NCI-H1436 (cell line): Measurements from ENCODE around the gene FHIT.

Experiments used
- DNase-seq: peaks from one replicate; lab custom pipeline; 2025; lab: John Stamatoyannopoulos, UW

Gene FHIT

DNA sequence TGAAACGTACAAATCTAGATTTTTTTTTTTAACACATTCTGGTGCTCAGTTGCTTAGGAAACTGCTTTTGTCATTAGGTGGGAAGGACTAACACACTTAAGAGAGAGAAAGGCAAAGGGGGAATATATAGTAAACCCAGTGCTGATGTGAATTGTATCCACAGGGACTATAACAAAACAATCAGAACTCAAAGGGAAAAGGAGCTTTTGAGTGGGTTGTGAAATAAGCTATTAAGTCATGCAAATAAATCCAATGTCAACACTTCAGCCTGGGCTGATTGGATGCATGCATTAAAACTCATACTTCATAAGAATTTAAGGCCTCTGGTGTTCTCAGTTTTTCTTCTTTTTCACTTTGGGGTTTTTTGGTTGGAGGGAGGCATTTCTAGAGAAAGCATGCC, 628.9 kb downstream of the FHIT start:
- DNase-seq = no peak

DNA sequence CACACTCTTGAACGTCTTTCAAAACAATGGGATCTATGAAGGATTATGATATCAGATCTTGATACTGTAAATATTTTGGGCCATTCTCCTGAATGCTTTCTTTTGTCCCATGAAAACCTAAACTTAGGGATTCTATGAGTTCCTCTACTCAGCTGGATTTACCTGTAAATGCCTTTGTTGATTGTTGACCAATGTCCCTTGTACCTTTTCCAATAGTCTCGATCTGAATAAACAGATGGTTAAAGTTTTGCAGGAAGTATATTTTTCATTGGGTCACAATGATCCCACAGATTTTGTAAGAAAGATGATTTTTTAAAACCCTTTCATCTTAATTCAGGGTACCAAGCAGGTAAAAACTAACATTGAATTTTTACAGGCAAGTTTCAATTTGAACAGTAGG, 634.1 kb downstream of the FHIT start:
- DNase-seq = no peak

DNA sequence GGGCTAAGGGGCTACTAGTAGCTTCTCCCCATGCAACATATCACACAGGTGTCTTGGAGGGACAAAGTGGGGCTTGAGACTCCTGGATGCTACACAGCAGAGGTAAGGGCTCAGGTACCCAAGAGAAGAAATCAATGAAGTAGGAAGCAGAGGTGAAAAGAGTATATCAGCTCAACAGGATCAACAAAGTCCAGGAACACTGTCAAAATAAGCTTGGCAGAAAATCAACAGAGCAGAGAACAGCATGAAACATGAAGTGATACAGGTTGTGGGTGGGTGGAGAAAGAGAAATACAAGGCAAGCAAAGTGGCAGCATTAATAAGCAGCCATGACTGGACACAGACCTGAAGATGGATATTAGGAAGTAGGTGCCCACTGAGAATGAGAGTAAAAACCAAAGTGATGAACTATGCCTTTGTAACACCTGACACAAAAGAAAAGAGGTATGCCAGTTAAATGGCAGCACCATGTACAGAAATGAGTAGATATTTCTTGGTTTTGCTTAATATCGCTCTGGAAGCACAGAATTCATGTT, 637.4 kb downstream of the FHIT start:
- no peak for DNase-seq

DNA sequence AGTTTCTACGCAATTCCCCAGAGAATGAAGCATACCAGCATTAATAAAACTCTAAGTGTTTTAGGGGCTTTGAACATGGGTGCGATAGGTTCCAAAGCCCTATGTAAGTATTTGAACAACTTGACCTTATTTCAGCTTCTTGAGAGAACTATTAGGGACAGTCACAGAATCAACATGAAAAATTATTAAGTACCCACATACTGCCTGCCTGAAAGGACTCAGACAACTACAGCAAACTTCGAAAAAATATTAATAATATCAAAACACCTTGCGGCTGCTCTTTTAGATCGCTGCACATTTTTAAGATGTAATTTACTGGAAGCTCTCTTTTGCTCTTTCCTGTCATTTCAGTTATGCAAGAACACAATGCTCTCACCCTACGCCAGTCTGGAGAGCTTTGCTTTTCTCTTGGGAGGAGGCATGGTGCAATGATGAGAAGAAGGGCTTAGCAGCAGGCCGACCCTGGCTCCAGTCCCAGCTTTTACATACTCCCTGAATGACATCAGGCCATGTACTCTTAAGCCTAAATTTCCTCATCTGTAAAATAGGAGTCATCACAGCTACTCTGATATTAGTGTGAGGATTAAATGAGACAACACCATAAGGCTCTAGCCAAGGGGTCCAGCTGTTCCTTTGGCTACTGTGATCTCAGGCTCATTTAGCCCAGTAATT, 640.7 kb downstream of the FHIT start:
- DNase-seq = no peak

DNA sequence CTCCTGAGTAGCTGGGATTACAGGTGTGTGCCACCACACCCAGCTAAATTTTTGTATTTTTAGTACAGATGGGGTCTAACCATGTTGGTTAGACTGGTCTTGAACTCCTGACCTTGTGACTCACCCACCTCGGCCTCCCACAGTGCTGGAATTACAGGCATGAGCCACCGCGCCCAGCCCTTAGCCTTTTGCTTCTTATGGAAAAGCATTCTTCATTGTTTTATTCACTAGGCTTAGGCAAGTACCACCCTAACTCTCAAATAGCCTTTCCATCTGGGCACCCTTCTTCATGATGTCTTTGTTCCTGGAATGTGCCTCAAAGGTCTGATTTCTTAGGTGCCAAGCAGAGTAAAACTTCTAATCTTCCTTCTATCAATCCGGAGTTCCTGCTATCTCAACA, 641.8 kb downstream of the FHIT start:
- DNase-seq = no peak

DNA sequence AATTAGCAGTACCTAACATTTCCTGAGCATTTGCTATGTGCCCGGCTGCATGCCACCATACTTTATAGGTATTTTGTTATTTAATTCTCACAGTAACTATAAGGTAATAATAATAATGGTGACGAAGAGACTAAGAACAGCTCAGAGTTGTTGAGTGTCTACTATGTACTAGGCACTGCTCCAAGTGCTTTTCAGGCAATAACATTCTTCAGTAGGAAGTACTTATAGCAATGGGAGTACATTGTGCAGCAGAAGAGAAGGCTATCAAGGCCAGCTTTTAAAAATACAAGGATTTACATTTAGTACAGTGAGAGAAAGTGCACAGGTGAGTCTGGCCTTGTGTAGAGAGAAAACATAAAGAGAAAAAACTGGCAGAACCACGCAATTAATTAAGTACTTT, 647.4 kb downstream of the FHIT start:
- no peak for DNase-seq

DNA sequence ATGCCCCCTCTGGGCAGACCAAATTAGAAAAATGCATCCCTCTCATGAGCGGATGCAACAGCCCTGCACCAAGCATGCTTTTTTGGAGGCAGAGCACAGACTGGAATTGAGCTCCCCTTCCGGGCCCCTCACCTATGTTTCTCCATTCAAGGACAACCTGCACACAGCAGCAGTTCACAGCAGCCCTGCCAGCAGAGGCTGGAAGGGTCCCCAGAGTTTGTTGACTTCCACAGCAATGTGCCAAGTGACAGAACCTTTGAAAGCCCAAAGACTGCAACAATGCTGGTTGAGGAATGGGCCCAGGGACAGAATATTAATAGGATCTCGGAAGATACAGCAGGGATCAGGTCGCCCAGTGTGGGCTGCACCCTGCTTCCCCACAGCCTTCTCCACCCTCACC, 650.4 kb downstream of the FHIT start:
- DNase-seq = no peak

DNA sequence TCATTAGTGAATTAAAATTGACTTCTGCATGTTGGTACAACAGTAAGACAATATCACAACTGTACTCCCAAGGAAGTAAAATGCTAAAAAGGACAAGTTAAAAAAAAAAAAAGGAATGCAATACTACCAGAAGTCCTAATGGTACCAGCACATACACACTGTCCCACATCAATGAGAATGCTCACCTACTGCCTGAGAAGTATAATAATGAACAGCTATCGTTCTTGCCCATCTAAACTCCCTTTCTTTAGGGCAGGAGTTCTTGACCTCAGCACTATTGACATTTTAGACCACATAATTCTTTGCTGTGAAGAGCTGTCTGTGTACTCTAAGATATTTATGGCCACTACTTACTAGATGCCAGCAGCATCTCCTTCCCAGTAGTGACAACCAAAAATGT, 651.7 kb downstream of the FHIT start:
- no peak for DNase-seq

DNA sequence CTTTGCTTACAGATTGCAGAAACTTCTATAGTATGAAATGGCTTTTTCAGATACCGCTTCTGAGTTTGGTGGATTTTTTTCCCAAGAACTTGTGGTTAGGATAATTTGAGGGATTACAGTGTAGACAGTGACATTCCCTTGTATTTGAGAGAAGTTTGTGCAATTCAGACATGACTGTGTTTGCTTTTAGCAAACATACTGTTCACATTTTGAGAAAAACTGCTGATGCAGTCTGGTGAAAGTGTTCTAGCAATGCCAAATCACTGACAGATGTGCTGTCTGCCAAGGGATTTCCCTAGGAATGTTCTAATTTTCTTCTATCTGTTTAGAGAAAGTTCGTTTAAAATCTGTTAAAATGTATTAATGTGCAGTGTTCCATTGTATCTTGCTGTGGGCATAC, 652.6 kb downstream of the FHIT start:
- DNase-seq = no peak

DNA sequence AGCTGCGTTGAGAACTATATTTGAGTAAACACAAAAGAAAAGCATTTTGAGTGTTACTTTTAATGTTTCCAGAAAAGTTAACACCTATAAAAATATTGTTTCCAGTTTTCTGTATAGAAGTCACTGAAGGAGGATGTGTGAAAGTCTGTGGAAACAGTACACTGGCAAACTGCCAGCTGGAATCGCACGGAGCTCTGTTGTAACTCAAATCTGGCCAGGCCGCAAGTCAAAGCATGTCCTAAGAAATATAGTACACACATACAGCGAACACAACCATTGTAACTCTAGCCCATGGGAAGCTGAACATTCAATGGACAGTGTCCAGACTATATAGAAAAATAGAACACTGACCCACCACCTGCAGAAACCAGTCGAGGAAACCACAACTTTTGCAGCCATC, 657.2 kb downstream of the FHIT start:
- no peak for DNase-seq

DNA sequence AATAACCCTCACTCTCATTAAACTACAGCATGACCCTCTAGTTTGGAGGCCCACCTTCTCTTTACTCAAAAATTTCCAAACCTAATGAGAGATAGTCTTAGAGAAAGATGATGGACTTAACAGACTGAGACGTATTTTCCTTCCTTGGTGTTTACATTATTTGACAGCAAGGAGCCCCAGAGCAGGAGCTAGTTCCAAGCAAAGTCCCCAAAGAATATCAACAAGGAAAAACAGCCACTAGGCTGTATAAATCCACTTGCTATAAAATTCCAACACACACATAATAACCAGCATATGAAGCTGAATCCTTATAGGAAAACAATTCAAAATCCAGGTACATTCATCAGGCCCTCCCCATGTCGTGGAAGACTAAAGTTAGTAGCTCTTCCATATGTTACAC, 660.0 kb downstream of the FHIT start:
- no peak for DNase-seq

DNA sequence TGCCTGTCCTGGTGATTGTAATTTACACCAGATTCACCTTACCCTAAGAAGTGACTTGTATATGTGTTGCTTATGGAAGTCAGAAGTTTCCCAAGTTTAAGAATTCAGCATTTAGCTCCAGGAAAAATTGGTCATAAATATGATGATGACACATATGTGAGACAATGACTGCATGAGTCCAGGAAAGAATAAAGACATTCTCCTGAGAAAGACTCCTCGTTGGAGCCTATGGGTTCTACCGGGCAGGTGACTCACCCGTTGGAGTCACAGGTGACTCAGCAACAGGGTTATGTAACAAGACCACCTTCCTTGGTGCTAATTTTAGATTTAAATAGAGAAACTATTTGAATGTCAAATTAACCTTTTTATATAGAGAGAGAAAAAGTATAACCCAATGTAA, 662.4 kb downstream of the FHIT start:
- no peak for DNase-seq

DNA sequence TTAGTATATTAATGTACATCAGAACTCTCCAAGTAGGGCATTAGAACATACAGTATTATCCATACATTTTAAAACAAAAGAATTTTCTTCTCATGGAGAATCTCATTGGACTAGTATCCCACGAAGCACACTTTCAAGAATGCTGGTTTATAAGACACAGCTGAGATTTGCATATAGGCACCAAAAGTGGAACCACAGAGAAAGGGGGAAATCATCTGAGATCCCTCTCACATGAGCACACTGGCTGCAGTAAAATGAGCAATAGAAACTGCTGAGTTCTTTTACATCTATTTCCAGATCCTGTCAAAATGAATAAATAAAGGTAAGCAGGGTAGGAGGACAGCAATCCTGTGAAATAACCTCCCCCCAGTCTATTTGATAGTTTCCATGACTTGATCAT, 665.3 kb downstream of the FHIT start:
- DNase-seq = no peak

DNA sequence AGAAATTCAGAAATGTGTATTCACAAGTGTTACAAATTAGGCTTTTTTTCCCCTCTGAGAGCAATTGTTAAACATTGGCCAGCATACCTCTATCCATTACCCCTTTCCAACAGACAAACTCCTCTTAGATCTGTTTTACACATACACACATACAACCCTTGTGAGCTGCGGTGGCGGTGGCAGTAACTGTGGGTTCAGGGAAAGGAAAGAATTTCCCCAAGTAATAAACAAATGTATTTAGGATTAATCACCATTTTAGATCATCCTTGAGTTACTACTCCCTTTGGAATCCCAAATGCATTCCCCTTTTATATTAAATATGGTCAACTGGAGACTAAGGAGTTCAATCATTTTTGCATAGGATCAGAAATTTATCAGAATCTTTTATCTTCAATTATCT, 667.0 kb downstream of the FHIT start:
- no peak for DNase-seq

DNA sequence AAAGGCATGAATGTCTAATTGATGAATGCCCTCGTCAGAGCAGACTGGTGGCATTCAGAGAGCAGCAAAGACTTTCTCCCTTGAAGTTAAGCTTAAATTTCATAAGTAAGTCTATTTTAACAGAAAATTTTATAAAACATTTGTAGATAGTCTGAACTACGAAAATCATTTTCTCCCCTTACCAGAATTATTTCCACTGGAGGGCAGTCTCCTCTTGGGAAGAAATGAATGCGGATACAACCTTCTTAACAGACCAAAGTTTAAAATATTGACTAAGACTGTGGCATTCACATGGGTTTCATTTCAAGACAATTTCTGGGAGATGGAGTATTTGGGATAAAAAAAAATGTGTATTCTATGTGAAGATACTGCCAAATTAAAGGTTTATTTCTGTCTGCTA, 669.0 kb downstream of the FHIT start:
- DNase-seq = no peak

DNA sequence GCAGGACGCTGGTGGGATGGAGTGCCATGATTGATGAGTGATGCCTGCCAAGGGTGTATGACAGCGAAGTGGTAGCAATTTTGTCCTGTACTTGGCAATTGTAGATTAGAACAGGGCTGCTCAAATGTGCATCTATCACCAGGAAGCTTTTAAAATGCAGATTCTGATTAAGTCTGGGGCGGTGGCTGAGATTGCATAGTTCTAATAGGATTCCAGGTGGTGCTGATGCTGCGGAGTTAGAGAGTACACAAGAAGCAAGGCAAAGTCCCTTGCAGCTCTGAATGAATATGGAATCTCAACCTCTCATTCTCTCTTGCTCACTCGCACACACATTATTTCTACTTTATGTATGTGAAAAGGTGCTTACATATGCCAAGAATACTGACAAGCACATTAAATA, 670.4 kb downstream of the FHIT start:
- no peak for DNase-seq

DNA sequence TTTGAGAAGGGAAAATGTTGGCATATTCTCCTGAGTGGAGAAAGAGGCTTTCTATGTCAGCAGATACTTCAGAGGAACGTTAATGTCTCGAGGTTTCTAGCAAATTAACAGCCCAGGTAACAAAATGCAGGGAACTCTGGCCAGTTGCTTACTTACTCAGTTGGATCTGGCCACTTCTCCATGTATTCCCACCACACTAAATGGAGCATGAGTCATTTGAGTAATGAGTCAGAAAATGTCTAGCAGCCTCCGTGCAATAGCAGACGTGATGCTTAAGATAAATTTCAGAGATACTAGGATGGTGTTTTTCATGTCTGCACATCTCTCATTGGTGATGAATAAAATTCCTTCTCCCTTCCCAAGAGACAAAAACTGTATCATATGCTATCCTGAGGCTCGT, 671.5 kb downstream of the FHIT start:
- DNase-seq = no peak

DNA sequence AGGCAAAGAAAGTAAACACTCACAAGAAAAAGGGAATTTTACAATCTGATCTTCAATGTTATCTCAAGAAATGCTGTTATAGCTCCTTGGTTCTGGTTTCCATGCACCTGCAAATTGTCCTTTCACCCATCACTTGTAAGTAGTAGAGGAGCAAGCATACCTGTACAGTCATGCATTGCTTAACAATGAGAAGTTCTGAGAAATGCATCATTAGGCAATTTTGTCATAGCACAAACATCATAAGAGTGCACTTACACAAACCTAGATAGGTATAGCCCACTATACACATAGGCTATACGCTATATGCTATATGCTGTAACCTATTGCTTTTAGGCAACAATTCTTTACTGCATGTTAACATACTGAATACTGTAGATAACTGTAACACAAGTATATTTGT, 672.3 kb downstream of the FHIT start:
- DNase-seq = no peak

DNA sequence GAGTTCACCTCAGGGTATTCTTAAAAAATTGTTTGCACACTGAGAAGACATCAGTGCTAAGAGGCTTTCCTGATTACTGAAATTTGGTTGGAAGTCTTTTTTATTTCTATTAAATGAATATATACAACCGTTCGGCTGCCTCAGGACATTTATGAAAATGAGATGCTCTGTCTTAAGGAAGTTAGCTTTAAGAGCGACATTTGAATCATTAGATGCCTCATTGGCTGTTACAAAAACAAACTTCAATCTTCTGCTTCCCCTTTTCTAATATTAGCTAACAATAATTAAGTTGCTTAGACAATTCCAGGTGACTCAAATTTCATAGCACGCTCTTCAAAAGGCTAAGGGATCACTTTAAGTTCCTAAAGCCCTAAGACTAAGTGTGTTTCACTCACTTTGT, 673.7 kb downstream of the FHIT start:
- no peak for DNase-seq

DNA sequence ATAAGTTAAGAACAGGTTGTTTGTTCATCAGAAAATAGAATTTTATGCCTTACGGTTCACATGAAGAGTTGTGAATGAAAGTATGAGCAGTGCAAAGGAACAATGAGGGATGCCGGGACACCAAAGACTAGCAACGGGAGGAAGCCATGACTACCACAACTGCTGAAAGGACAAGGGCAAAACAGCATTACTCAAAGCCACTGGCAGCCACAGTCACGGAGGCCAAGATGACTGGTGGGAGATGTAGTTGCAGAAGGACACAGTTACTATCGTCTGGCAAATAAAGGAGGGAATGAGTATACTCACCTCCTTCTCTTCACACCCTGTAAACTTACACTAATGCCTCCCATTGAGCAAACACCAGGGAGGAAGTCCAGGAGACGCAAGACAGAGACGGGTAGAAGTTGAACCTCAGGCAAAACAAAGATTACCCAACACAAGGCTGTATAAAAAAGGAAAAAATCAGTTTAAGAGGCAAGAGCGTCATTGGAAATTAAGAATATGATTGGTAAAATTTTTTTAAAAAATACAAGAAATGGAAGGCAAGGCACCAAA, 675.5 kb downstream of the FHIT start:
- no peak for DNase-seq

DNA sequence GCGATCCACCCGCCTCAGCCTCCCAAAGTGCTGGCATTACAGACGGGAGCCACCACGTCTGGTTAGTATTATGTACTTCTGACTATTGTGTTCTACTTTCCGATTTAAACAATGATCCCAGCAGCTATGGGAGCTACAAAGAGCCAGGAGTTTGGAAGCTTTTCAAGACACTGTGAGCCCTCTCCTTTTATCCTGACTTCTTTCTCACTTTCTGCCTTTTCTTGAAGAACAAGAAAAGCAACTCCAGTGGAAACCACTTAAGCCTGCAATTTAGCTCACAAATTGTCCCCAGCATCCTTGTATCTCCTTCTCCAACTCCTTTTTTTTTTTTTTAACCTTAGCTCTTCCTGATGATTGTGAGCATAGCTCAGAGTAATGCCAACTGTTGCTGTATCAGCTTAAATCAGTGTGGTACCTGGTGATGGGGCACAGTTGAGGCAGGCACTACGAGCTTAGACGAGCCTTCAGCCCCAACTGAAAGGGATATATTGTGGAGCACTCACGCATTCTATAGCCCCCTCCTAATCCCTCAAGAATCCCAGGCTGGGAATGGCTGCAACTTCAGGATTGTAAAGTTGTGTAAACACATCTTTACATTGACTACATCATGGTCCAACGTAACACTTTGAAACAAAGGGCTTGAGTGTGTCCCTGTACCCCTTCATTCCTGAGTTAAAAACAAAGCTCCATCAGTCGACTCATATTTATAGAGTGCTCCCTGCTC, 677.0 kb downstream of the FHIT start:
- no peak for DNase-seq

DNA sequence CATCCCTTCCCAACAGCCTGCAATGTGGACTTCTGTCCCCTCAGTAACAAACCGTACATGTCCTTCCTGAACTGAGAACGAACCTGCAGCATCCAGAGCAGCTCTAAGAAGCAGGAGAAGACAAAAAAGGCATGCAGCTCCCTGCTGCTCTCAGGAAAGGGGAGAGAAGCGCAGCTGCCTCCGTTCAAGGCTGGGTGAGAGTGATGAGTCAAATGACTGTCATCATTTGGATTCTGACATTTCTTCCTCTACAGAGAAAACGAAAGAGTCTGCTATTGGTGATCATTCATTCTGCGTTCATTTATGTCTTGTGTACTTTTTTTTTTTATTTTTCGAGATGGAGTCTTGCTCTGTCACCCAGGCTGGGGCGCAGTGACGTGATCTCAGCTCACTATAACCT, 677.8 kb downstream of the FHIT start:
- DNase-seq = no peak

DNA sequence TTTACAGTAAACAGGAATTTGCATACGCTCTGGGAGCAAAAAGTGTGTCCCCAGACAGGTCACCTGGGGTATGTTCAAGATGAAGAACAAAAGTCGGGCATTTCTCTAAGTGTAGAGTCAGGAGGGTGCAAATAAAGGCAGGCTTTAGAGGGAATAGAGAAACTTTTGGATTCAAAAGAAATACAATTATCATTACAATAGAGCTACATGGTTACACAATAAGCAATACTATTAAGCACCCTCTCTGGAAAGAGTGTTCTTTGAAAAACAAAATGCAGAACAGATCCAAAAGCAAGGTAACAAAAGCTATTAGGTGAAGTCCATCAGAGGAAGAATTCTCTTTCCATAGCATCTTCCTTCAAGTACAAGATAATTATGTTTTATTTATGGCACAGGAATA, 679.7 kb downstream of the FHIT start:
- DNase-seq = no peak

DNA sequence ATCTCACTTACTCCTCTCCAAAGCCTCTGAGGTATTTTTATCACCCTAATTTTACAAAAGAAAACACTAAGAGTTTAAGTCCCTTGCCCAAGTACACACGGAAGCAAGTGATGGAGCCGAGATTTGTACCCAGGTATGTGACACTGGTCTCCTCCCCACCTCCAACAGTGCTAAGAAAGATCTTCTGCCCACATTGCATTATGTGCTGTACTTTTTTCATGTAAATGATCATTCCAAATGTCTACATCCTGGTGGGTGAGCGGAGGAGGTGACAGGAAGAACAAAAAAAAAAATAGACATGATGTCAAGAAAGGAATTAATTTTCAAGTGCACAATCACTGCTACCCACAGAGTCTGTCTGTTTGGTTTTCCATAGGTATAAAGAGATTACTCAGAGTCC, 694.1 kb downstream of the FHIT start:
- no peak for DNase-seq
